HG03571 (cell line): Measurements from ENCODE around the gene CACNG7.

Experiments used
- ATAC-seq: cut with Tn5 transposase; IDR thresholded peaks from one replicate; pipeline ENCODE4 v1.9.1; 2021; ENCODE audit not compliant: unreplicated experiment

CACNG7 gene

GRCh38 chr19:53878776-53879139, 30.3 kb upstream of the CACNG7 start:
- no peak for ATAC-seq

DNA sequence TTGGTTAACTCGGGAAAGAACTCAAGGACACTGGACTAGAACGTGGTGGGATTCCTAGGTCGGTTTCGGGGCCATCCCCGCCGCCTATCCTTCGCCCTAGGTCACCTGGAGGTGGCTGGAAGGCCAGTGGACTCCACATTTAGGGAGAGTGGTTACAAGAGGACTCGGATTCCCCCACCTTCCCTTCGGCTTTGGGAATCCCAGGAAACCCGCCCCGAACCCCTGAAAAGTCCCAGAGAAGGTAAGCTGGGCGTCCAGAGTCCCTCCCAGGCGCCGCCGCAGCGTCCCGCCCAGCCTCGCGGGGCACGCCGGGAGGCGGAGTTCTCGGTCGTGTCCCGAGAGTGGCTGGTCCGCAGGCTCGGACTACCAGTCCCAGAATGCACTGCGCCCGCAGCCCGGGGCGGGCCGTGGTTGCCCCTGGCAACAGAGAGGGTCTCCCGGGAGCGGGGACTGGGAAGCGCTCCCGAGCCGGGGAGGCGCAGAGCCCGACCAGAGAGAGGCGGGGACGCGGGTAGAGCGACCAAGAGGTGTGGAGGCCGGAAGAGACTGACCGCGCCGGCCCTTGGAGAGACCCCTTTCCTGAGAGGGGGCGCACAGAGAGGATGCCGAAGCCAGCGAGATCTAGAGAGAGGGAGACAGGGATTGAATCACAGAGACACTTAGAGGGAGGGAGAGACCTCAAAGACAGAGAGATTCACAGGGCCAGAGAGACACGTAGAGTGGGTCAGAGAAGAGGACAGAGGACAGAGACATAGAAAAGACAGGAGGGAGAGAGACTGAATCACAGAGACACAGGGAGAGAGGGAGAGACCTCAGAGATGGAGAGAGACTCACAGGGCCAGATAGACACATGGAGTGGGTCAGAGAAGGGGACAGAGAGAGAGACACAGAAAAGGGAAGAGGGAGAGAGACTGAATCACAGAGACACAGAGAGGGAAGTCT, 29.7 kb upstream of the CACNG7 start:
- no peak for ATAC-seq

DNA sequence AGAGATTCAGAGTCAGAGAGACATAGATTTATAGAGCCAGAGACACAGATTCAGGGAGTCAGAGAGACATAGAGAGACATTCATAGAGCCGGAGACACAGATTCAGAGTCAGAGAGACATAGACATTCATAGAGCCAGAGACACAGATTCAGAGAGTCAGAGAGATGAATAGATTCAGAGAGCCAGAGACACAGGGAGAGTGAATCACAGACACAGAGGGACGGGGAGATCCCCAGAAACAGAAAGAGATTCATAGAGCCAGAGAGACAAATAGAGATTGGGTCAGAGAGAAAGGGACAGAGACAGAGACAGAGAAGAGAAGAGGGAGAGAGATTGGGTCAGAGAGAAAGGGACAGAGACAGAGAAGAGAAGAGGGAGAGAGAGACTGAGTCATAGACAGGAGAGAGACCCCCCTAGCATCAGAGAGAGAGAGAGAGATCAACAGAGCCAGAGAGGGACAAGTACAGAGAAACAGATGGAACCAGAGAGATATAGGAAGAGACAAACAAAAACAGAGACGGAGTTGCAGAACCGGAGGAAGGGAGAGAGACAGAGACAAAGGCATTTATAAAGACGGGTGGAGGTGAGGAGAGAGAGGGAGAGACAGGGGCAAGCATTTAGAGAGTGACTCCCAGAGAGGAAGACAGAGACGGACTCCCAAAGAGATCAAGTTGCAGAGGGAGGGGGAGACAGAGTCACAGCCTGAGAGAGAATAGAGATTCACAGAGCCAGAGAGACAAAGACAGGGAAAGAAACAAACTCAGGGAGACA, 28.2 kb upstream of the CACNG7 start:
- no peak for ATAC-seq

GRCh38 chr19:53881482-53882390, 27.3 kb upstream of the CACNG7 start, which contains the start of gene PRKCG:
Gene PRKCG, plus strand, starts transcription at chr19:53882197. Its CDS starts 298 bp downstream, at chr19:53882495.
- ATAC-seq = no peak

GRCh38 chr19:53882391-53883050, 26.6 kb upstream of the CACNG7 start:
- ATAC-seq = no peak

- no peak for ATAC-seq
Observed at GRCh38 chr19:53883231-53883661, 25.8 kb upstream of the CACNG7 start.

DNA sequence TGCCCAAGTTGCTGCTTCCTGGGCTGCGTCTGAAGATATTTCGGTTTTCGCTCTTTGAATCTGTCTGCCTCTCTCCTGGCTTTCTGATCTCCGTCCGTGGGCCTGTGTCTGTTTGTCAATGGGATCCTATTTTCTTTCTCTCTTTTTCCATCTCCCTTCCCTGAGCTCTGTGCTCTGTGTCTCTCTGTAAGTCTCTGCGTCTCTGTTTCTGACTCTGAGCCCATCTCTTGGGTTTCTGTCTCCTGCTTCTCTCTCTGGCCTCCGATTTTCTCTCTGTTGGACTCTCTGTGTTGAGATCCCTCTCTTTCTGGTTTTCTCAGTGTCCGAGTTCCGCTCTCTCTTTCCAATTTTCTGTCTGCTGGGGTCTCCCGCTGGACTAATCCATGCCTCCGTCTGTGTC, 25.3 kb upstream of the CACNG7 start:
- no peak for ATAC-seq

- ATAC-seq = no peak
Observed at GRCh38 chr19:53884256-53884655, 24.8 kb upstream of the CACNG7 start.

GRCh38 chr19:53885036-53885435, 24.0 kb upstream of the CACNG7 start:
- ATAC-seq = no peak

GRCh38 chr19:53892301-53892980, 16.6 kb upstream of the CACNG7 start:
- no peak for ATAC-seq

DNA sequence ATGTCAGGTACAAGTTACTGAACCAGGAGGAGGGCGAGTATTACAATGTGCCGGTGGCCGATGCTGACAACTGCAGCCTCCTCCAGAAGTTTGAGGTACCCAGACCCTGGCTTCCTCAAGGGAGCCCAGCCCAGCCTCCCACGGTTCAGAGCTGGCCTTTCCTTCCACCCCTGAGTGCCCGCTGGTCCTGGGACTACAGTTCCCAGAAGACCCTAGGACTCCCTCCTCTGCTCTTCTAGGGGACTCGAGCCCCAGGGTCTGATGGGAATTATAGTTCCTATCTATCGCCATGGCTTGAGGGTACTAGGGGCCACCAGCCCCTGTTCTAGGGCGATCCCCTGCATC, 16.1 kb upstream of the CACNG7 start:
- no peak for ATAC-seq

- ATAC-seq = no peak
Observed at GRCh38 chr19:53894707-53895106, 14.4 kb upstream of the CACNG7 start.

- ATAC-seq = no peak
Observed at GRCh38 chr19:53896682-53897081, 12.4 kb upstream of the CACNG7 start.

DNA sequence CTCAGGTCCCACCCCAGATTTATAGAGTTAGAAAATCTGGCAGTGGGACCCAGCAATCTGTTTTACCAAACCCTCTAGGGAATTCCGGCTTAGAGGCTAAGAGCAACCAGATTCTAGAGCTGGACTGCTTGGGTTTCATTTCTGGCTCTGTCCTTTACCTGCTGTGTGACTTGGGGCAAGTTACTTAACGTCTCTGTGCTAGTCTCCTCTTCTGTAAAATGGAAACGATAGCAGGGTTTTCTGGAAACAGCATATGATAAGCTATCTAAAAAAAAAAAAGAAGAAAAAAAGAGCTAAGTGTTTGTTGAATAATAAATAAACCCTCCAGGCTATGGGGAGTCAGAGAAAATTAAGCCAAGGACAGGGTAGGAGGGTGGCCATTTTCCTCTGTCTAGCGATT, 11.6 kb upstream of the CACNG7 start:
- no peak for ATAC-seq

- ATAC-seq = no peak
Observed at GRCh38 chr19:53898166-53898565, 10.9 kb upstream of the CACNG7 start.

DNA sequence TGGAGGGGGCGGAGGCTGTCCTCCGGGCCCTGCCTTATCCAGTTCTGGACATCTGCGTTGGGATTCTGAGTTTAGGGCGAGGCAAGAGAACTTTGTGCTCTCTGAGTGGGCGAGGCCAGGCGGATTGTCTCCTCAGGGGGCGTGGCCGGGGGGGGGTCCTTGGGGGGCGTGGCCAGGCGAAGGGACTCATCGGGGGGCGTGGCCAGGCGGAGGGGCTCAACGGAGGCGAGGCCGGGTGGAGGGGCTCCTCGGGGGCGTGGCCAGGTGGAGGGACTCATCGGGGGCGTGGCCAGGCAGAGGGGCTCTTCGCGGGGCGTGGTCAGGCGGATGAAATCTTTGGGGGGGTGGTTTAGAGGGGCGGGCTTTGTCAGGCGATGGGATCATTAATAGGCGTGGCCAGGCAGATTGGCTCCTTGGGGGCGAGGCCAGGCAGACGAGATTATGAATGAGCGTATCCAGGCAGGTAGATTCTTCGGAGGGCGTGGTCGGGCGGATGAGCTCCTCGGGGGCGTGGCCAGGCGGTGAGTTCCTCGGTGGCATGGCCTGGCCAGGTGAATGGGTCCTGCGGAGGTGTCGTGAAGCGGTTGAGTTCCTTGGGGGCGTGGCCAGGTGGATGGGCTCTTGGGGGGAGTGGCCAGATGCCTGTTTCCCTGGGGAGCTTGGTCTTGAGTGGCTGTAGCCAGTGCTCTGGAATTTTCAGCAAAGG, 10.3 kb upstream of the CACNG7 start:
- ATAC-seq = no peak

DNA sequence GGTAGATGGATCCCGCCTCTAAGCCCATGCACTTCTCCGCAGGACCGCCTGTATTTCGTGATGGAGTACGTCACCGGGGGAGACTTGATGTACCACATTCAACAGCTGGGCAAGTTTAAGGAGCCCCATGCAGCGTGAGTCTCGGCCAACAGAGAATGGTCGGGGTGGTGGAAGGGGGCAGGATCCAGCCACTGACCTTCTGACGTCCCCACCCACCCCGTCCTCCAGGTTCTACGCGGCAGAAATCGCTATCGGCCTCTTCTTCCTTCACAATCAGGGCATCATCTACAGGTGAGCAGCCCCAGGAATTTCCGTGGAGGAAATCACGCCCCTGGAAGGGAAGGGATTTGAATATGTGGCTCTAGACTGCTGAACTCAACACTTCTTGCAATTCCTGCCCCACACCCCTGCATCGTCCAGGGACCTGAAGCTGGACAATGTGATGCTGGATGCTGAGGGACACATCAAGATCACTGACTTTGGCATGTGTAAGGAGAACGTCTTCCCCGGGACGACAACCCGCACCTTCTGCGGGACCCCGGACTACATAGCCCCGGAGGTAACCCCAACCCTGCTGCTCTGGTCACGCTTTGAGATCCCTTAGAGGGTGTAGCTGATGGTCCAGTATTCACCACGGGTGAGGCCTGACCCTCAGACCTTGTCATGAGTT, 8.8 kb upstream of the CACNG7 start:
- ATAC-seq = no peak

DNA sequence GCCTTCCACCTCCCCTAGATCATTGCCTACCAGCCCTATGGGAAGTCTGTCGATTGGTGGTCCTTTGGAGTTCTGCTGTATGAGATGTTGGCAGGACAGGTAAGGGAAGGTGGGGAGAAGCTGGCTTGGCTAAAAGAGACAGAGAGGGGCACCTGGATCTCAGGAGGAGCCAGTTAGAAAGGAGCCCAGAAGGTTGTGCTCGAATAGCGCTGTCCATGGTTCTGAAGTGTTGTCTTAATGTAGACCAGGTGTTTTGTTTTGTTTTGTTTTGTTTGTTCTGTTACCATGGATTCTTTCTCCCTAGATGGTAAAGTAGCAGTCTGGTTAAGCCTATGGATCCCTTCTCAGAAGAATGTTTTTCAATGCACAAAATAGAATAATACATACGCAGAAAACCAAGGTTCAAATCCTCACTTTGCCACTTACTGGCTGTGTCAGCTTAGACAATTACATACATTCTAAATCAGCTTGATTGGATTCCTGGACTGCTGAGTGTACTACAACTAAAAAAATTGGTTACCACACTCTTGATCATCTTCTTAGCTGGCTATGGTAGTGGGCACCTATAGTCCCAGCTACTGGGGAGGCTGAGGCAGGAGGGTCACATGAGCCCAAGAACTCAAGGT, 5.9 kb upstream of the CACNG7 start:
- no peak for ATAC-seq
